ENCODE results near the gene CNTN2. TPM values are rescaled to one million over a fixed set of nuclear protein-coding genes. Genes with fewer than 3 reads are reported as not detected.

Gene CNTN2
- polyA plus RNA-seq, 1 donor from 2014 or later: 3.2 TPM

- Histone ChIP-seq H3K9me3 (ENCODE audit: low read length) (no peaks in the 10 kb centered on the region), H3K36me3 (ENCODE audit: insufficient read depth, low read length) (no peaks in the 10 kb centered on the region), H3K9ac (ENCODE audit: low read length) (no peak overlapping the region), H3K9me2 (ENCODE audit: insufficient read depth, low read length) (no peaks in the 10 kb centered on the region), H3K27me3 (ENCODE audit: insufficient read depth, low read depth, low read length) (no peaks in the 10 kb centered on the region), H4K20me1 (ENCODE audit: insufficient read depth) (no peaks in the 10 kb centered on the region), H3K79me2 (replicated peaks; ENCODE audit: insufficient read depth, low read length) (no peaks in the 10 kb centered on the region), H2AFZ (ENCODE audit: low read depth, low read length) (no peak overlapping the region), H3F3A (ENCODE audit: insufficient read depth, low read length, poor library complexity, severe bottlenecking) (no peaks in the 10 kb centered on the region), H3K4me2 (ENCODE audit: low read length) (no peak overlapping the region), H3K4me3 (ENCODE audit: low read length) (no peak overlapping the region), H3K27ac (ENCODE audit: low read length) (no peak overlapping the region)
- TF ChIP-seq MXI1 (conservative IDR thresholded peaks at IDR 0.05; ENCODE audit: poor library complexity, severe bottlenecking) (no peak), RAD21 (conservative IDR thresholded peaks at IDR 0.05) (no peak), EP300 (conservative IDR thresholded peaks at IDR 0.05; ENCODE audit: poor library complexity, severe bottlenecking) (no peak), POLR2AphosphoS5 (IDR thresholded peaks at IDR 0.05) (no peak), TAF1 (IDR thresholded peaks at IDR 0.05; ENCODE audit: low read depth) (no peak), SMC3 (conservative IDR thresholded peaks at IDR 0.05; ENCODE audit: poor library complexity) (no peak), EZH2 (IDR thresholded peaks at IDR 0.05; ENCODE audit: borderline replicate concordance, insufficient read depth, low read length, poor library complexity, severe bottlenecking) (no peak)
- TF ChIP-seq, protein P1, sequence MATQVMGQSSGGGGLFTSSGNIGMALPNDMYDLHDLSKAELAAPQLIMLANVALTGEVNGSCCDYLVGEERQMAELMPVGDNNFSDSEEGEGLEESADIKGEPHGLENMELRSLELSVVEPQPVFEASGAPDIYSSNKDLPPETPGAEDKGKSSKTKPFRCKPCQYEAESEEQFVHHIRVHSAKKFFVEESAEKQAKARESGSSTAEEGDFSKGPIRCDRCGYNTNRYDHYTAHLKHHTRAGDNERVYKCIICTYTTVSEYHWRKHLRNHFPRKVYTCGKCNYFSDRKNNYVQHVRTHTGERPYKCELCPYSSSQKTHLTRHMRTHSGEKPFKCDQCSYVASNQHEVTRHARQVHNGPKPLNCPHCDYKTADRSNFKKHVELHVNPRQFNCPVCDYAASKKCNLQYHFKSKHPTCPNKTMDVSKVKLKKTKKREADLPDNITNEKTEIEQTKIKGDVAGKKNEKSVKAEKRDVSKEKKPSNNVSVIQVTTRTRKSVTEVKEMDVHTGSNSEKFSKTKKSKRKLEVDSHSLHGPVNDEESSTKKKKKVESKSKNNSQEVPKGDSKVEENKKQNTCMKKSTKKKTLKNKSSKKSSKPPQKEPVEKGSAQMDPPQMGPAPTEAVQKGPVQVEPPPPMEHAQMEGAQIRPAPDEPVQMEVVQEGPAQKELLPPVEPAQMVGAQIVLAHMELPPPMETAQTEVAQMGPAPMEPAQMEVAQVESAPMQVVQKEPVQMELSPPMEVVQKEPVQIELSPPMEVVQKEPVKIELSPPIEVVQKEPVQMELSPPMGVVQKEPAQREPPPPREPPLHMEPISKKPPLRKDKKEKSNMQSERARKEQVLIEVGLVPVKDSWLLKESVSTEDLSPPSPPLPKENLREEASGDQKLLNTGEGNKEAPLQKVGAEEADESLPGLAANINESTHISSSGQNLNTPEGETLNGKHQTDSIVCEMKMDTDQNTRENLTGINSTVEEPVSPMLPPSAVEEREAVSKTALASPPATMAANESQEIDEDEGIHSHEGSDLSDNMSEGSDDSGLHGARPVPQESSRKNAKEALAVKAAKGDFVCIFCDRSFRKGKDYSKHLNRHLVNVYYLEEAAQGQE (IDR thresholded peaks at IDR 0.05; ENCODE audit: borderline replicate concordance): no peak
Observed at GRCh38 chr1:205064301-205064700, 21.3 kb downstream of the CNTN2 start.

GRCh38 chr1:205064741-205065316 lies 21.8 kb downstream of the CNTN2 start:
- no peaks in the 10 kb centered on the region for H3K27me3 ChIP-seq (ENCODE audit: insufficient read depth, low read depth, low read length)
- no peaks in the 10 kb centered on the region for H3K79me2 ChIP-seq (replicated peaks; ENCODE audit: insufficient read depth, low read length)
- no peak overlapping the region for H3K9ac ChIP-seq (ENCODE audit: low read length)
- H4K20me1 ChIP-seq (ENCODE audit: insufficient read depth): no peaks in the 10 kb centered on the region
- no peaks in the 10 kb centered on the region for H3K9me3 ChIP-seq (ENCODE audit: low read length)
- H3K27ac ChIP-seq (ENCODE audit: low read length): no peak overlapping the region
- H3F3A ChIP-seq (ENCODE audit: insufficient read depth, low read length, poor library complexity, severe bottlenecking): no peaks in the 10 kb centered on the region
- no peak overlapping the region for H2AFZ ChIP-seq (ENCODE audit: low read depth, low read length)
- H3K9me2 ChIP-seq (ENCODE audit: insufficient read depth, low read length): no peaks in the 10 kb centered on the region
- no peak overlapping the region for H3K4me3 ChIP-seq (ENCODE audit: low read length)
- H3K36me3 ChIP-seq (ENCODE audit: insufficient read depth, low read length): no peaks in the 10 kb centered on the region
- TF ChIP-seq SMC3 (conservative IDR thresholded peaks at IDR 0.05; ENCODE audit: poor library complexity) (no peak), EZH2 (IDR thresholded peaks at IDR 0.05; ENCODE audit: borderline replicate concordance, insufficient read depth, low read length, poor library complexity, severe bottlenecking) (no peak), TAF1 (IDR thresholded peaks at IDR 0.05; ENCODE audit: low read depth) (no peak), POLR2AphosphoS5 (IDR thresholded peaks at IDR 0.05) (no peak), MXI1 (conservative IDR thresholded peaks at IDR 0.05; ENCODE audit: poor library complexity, severe bottlenecking) (no peak), EP300 (conservative IDR thresholded peaks at IDR 0.05; ENCODE audit: poor library complexity, severe bottlenecking) (no peak), RAD21 (conservative IDR thresholded peaks at IDR 0.05) (no peak)
- TF ChIP-seq, protein P2, sequence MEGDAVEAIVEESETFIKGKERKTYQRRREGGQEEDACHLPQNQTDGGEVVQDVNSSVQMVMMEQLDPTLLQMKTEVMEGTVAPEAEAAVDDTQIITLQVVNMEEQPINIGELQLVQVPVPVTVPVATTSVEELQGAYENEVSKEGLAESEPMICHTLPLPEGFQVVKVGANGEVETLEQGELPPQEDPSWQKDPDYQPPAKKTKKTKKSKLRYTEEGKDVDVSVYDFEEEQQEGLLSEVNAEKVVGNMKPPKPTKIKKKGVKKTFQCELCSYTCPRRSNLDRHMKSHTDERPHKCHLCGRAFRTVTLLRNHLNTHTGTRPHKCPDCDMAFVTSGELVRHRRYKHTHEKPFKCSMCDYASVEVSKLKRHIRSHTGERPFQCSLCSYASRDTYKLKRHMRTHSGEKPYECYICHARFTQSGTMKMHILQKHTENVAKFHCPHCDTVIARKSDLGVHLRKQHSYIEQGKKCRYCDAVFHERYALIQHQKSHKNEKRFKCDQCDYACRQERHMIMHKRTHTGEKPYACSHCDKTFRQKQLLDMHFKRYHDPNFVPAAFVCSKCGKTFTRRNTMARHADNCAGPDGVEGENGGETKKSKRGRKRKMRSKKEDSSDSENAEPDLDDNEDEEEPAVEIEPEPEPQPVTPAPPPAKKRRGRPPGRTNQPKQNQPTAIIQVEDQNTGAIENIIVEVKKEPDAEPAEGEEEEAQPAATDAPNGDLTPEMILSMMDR (IDR thresholded peaks at IDR 0.05; ENCODE audit: poor library complexity, severe bottlenecking): no peak
- TF ChIP-seq, protein P1 (IDR thresholded peaks at IDR 0.05; ENCODE audit: borderline replicate concordance): no peak
- no peak overlapping the region for H3K4me2 ChIP-seq (ENCODE audit: low read length)

Measured in neural cell (in vitro differentiated cells).